ENCODE measurements around the gene ALDH1A1. TPM values are rescaled to one million over a fixed set of nuclear protein-coding genes. Genes with fewer than 3 reads are reported as not detected.

ALDH1A1 gene
- total RNA-seq, 1 experiment from 2014 or later, result 1.9 TPM

- TF ChIP-seq, protein P1, sequence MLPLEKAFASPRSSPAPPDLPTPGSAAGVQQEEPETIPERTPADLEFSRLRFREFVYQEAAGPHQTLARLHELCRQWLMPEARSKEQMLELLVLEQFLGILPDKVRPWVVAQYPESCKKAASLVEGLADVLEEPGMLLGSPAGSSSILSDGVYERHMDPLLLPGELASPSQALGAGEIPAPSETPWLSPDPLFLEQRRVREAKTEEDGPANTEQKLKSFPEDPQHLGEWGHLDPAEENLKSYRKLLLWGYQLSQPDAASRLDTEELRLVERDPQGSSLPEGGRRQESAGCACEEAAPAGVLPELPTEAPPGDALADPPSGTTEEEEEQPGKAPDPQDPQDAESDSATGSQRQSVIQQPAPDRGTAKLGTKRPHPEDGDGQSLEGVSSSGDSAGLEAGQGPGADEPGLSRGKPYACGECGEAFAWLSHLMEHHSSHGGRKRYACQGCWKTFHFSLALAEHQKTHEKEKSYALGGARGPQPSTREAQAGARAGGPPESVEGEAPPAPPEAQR (CRISPR knock-in tag; IDR thresholded peaks at IDR 0.05), result no peak
- TF ChIP-seq PRDM15 (CRISPR knock-in tag; IDR thresholded peaks at IDR 0.05) (no peak), MXD4 (CRISPR knock-in tag; IDR thresholded peaks at IDR 0.05; ENCODE audit: borderline replicate concordance) (no peak), RORB (CRISPR knock-in tag; IDR thresholded peaks at IDR 0.05) (no peak), TP53 (CRISPR knock-in tag; IDR thresholded peaks at IDR 0.05) (no peak), NR3C1 (CRISPR knock-in tag; conservative IDR thresholded peaks at IDR 0.05; ENCODE audit: low read depth) (no peak), ZBTB21 (CRISPR knock-in tag; IDR thresholded peaks at IDR 0.05; ENCODE audit: borderline replicate concordance) (no peak), ARID4B (CRISPR knock-in tag; IDR thresholded peaks at IDR 0.05; ENCODE audit: borderline replicate concordance) (no peak)
- TF ChIP-seq, protein P2, sequence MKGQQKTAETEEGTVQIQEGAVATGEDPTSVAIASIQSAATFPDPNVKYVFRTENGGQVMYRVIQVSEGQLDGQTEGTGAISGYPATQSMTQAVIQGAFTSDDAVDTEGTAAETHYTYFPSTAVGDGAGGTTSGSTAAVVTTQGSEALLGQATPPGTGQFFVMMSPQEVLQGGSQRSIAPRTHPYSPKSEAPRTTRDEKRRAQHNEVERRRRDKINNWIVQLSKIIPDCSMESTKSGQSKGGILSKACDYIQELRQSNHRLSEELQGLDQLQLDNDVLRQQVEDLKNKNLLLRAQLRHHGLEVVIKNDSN (CRISPR knock-in tag; IDR thresholded peaks at IDR 0.05), result no peak
Observed at GRCh38 chr9:72996684-72997314, 43.9 kb upstream of the ALDH1A1 start (continued).

DNA sequence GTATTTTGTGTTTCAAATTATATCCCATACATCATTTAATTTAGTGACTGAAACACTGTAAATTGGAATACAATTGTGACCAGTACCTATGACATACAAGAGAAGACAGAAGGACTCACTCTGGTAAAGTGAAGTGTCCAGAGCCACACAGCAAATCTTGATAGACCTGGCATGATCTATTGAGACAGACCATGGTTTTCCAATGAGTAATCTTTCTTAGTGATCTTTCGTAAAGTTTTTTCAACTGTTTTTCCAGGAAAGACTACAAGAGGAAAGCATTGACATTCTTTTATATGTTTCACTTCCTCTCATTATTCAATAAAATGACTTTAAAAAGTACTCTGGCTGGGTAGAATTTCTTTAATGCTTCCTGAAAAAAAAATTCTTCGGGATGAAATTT lies 43.3 kb upstream of the ALDH1A1 start:
- Mint-ChIP-seq H3K4me1 (peaks cover 12% of the 10 kb centered on the region), H3K27me3 (ENCODE audit: low read depth) (no peaks in the 10 kb centered on the region), H3K4me3 (no peak overlapping the region), H3K9me3 (no peaks in the 10 kb centered on the region), H3K27ac (no peak overlapping the region), H3K36me3 (no peaks in the 10 kb centered on the region)
- ChIA-PET CTCF (no interaction called here), POLR2A (no interaction called here)
- ATAC-seq (no peak), DNase-seq (ENCODE audit: low spot score) (no peak)
- TF ChIP-seq SMAD3 (CRISPR knock-in tag; IDR thresholded peaks at IDR 0.05; ENCODE audit: borderline replicate concordance) (no peak), ZNF219 (CRISPR knock-in tag; IDR thresholded peaks at IDR 0.05; ENCODE audit: borderline replicate concordance) (no peak), ZNF396 (CRISPR knock-in tag; IDR thresholded peaks at IDR 0.05; ENCODE audit: borderline replicate concordance) (no peak), PRDM15 (CRISPR knock-in tag; IDR thresholded peaks at IDR 0.05) (no peak), E2F1 (CRISPR knock-in tag; IDR thresholded peaks at IDR 0.05) (no peak), RORB (CRISPR knock-in tag; IDR thresholded peaks at IDR 0.05) (no peak), SOX15 (CRISPR knock-in tag; IDR thresholded peaks at IDR 0.05) (no peak), FOXK1 (CRISPR knock-in tag; IDR thresholded peaks at IDR 0.05) (no peak)
- TF ChIP-seq, protein P3, sequence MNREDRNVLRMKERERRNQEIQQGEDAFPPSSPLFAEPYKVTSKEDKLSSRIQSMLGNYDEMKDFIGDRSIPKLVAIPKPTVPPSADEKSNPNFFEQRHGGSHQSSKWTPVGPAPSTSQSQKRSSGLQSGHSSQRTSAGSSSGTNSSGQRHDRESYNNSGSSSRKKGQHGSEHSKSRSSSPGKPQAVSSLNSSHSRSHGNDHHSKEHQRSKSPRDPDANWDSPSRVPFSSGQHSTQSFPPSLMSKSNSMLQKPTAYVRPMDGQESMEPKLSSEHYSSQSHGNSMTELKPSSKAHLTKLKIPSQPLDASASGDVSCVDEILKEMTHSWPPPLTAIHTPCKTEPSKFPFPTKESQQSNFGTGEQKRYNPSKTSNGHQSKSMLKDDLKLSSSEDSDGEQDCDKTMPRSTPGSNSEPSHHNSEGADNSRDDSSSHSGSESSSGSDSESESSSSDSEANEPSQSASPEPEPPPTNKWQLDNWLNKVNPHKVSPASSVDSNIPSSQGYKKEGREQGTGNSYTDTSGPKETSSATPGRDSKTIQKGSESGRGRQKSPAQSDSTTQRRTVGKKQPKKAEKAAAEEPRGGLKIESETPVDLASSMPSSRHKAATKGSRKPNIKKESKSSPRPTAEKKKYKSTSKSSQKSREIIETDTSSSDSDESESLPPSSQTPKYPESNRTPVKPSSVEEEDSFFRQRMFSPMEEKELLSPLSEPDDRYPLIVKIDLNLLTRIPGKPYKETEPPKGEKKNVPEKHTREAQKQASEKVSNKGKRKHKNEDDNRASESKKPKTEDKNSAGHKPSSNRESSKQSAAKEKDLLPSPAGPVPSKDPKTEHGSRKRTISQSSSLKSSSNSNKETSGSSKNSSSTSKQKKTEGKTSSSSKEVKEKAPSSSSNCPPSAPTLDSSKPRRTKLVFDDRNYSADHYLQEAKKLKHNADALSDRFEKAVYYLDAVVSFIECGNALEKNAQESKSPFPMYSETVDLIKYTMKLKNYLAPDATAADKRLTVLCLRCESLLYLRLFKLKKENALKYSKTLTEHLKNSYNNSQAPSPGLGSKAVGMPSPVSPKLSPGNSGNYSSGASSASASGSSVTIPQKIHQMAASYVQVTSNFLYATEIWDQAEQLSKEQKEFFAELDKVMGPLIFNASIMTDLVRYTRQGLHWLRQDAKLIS (CRISPR knock-in tag; IDR thresholded peaks at IDR 0.05; ENCODE audit: borderline replicate concordance), result no peak
